ENCODE data around the gene ARHGAP6.
A peak's percentile ranks its signal among the peaks of the same experiment; 100 is the strongest.

Gene ARHGAP6

DNA sequence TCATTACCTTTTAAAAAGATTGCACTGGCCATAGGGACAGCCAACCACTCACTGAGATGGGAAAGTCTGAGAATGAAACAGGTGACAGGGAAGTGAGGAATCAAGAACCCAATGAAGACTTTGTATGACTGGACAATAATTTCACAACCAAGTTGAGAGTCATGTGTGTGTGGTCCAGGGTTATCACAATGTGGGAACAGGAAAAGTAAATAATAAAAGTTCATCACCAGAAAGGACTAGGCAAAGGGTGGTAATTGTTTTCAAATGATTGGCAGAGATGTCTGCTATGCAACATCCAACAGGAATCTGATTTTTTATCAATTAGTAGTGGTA, 243.2 kb downstream of the ARHGAP6 start:
- DNase-seq = no peak

DNA sequence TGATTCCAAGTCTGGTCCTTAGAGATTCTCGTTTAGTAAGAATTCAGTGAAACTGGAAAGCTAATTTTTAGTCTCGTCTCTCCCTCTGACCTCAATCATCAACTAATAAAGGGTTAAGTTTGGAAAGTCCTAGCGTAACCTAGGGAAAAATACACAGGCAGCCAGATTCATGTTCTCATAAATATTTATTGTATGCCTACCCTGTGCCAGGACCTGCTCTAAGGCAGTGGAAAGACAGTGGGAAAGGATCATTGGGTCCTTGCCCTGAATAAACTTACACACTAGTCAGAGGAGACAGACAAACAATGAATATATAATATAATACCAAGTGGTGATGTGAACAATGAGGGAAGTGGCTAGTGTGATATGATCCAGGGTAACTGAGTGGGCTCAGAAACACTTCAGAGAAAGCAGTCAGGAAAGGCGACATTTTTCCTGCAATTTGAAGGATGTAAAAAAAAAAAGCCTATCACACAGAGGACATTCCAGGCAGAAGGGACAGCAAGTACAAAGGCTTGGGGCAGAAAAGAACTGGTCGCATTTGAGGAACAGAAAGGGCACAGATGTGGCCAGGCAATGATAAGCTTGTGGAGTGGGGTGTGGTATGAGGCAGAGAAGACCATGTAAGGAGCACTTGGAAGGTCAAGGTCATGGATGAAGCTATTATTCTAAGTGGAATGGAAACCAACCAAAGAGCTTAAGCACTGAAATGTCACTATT, 243.8 kb downstream of the ARHGAP6 start:
- no peak for DNase-seq

DNA sequence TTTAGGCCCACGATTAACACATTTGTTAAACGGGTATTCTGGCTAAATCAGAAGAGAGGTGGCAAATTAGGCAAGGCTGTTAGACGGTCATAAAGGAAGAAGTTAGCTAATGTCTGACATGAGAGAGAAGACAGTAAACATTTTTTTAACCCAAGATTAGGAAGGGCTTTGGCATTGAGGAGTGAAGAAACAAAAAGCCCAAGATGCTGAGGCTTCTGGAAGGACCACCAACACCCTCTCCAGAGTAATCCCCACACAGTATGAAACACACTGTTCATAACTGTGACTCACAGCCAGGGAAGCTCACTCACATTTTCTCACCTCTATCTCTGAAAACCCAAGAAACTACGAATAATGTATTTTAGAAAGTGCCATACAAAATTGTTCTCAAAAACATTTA, 244.9 kb downstream of the ARHGAP6 start:
- no peak for DNase-seq

DNA sequence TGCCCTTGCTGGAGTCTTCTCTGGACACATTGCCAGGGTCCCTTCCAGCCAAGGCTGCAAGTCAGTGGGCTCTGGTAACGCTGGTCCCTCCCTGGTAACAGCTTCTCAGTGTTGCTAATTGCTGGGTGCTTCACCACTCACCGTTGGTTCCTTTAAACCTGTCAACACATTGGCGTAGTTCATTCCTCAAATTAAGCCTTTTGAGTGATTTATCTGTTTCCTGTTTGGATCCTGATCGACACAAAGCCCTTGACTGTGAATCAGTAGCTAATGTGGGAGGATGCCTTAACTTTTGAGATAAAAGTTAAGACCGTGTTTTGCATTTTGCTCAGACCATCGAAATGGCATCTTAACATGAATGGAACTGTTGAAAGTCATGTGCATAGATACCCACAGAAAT, 246.6 kb downstream of the ARHGAP6 start:
- DNase-seq = no peak

DNA sequence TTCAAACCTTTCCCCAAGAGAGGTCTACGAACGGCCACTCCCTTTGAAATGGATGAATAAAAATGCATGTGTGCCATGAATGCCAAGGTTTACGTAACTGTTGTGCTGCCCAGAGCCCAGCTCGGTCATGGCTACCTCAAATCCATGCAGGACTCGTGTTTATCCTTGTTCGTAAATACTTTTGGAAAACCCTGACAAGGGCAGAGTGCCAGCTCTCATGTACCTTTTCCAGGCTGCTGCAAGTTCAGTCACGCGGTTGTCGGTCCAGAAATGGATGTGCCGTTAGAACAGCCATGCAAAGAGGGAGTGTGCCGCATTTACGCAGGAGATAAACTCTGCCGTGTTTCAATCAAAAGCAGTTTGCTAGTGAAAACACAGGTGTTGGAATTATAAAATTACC, 249.1 kb downstream of the ARHGAP6 start:
- no peak for DNase-seq

DNA sequence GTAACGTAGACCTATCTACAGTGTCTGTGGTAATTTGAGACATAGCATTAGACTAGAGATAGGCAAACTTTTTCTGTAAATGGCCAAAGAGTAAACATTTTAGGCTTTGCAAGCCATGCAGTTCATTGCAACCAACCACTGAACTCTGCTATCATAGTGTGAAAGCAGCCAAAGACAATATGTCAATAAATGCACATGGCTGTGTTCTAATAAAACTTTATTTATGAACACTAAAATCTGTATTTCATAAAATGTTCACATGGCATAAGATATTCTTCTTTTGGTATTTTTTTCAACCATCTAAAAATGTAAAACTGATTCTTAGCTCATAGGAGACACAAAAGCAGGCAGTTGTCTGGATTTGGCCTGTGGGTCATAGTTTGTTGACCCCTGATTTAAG, 251.6 kb downstream of the ARHGAP6 start:
- DNase-seq = no peak

DNA sequence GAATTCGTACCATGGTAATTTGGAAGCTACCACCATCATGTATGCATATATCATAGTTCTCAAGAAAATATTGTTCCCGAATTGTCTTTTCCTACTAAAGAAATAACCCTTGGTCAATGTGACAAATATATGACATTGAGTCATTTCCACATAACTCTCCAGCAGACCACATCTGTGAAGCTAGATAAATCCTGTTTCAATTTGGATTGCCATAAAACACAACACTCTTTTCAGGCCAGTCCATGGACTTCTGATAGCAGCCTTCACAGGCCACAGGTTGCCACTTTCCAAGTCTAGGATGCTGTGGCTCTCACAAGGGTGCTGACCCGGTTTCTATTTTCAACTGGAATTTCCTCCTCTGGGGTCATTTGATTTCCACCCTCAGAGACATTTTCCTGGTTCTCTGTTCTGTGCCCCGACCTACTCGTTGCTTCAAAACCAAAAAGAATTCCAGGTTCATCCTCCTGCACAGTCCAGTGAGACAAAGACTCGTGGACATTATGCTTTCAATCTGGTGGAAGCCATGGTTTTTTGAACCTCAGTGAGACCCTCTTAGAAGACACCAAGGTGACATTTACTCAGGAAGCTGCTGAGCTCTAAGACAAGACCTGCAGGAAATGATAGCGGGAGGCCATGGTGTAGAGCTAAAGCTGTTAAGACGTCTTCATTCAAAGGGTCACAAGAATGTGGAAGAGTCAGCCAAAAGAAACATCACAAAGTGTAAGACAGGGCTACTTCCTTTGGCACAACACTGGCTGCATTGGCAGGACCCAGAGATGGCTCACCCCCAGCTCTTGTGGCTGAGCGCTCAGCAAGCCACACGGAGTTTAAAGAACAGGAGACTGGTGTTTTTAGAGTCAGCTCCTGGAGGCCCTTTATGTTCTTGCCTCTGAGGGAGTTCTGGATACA, 252.8 kb downstream of the ARHGAP6 start:
- DNase-seq = no peak

DNA sequence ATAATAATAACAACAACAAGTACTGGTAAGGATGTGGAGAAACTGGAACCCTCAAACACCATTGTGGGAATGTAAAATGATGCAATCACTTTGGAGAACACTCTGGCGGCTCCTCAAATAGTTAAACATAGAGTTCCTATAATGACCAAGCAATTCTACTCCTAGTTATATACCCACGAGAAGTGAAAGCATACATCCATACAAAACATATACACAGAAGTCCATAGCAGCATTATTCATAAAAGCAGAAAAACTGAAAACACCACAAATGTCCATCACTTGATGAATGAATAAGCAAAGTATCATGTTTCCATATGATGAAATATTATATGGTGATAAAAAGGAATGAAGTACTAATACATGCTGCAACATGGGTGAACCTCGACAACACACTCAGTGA, 255.8 kb downstream of the ARHGAP6 start:
- DNase-seq = no peak

DNA sequence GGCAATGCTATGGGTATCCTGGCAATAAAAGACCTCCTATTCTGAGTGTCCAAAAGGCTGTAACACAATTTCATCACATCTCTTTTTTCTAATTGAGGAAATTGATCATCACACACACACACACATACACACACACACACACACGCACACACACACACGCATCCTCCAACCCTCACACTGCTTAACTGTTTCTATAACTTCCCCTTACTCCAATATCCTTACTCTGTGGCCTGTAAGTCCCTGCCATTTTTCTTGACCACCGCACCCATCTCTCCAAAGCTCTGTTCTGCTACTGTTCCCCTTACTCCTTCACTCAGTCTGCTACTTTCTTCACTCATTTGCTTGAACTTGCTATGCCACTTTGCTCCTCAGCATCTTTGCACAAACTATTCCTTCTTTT, 256.9 kb downstream of the ARHGAP6 start:
- DNase-seq = no peak

DNA sequence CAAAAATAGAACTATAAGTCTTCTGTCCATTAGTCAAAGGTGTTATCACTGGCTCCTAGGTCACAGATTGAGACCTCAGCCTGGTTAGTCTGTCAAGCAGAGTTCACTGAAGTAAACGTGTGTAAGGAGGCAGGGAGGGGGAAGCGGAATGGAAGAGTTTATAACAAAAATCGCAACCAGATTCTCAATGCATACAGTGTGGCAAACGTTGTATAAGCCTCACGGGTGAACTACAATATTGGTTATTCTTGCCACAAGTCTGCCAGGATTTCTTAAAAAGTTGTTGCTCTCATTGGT, 257.7 kb downstream of the ARHGAP6 start:
- DNase-seq = no peak

DNA sequence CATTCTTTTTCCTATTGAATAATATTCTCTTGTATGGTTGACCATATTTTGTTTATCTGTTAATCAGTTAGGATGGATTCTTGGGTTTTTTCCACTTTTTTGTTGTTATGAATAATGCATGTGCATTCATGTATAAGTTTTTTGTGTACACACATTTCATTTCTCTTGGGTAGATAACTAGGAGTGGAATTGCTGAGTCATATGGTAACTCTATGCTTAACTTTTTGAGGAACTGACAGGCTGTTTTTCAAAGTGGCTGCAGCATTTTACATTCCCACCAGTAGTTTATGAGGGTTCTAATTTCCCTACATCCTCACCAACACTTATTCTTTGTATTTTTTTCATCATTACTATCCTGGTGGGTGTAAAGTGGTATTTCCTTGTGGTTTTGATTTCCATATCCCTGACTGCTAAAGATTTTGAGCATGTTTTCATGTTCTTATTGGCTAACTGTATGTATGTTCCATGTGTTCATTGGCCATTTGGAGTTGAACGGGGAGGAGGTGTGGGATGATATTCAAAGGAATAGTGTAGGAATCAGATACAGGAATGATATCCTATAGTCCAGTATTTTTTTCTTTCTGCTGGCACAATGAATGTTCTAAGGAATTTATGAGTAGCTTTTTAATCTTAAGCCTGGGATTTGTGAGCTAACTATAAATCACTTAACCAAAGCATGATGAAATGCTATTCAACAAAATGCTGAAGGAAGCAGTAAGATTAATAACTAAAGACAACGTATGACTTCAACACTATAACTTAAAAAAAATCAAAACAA, 258.2 kb downstream of the ARHGAP6 start:
- peak in 1 of 2 experiments; percentile 1 for DNase-seq

DNA sequence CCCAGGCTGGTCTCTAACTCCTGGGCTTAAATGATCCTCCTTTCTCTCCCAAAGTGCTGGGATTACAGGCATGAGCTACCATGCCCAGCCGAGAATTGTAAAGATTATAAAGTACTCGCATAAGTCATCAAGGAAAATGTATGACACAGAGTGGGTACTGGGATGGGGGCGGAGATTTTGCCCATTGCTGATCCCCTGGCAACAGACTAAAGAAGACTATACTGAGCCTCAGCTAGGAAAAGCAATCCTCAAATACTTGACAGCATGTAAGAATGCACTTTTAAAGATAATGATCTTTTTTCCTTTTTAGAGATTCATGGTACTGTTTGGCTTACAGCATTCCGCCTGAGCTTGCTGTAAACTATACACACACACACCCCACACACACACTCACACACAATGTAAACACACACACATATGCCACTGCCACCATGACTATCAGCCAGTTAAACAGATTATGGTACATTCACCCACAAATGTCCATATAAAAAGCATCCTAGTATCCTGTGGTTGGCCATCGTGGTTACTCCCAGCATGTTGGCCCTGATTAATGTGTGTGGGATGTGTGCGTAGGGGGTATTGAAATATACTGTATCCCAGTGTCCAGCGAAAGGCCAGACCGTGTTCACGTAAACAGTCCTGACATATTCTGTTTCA, 259.5 kb downstream of the ARHGAP6 start:
- no peak for DNase-seq

DNA sequence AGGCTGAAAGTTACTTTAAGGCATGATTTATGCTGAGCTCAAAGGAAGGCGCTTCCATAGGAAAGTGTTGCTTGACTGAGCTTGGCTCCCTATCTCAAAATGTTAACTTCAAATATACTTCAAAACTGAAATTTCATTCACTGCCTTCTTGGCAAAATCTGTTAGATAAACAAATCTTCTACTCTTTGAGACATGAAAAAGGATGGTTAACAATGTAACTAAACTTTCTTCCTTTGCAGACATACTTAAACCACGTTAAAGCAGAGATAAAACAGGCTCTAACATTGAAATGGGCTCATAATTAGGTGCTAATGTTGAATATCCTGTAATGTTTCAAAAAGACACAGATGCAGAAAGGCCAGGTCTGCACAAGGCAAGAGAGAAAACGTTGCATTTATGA, 262.1 kb downstream of the ARHGAP6 start:
- DNase-seq = no peak

DNA sequence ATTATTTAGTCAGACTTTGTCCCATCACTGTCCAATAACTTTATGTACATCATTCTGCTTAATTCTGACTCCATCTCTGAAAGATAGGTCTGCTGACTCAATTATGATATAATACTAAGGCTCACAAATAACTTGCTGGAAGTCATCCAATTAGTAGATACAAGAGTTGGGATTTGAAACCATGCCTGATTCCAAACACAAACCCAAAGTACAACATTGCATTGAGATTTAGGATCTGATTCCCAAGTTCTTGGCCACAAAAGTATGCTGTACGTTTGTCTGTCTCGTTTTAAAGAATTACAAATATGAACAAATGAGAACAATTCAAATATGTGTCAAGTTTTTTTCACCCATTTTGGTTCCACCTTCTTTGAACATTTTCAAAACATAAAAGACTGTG, 263.8 kb downstream of the ARHGAP6 start:
- no peak for DNase-seq

DNA sequence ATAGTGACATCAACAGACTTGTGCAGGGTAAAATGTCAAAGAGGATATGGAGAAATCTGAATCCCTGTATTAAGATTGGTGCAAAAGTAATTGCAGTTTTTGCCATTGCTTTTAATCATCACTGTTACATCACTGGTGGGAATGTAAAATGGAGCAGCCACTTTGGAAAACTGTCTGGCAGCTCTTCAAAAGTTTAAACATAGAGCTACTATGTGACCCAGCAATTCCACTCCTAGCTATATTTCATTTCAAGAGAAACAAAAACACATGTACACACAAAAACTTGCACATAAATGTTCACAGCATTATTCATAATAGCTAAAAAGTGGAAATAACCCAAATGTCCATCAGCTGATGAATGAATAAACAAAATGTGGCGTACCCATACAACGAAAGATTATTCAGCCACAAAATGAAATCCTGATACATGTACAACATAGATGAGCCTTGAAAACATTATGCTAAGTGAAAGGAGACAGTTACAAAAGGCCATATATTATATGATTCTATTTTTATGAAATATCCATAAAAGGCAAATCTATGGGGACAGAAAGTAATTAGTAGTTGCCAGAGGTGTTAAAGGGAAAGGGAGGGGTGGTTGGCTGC, 266.1 kb downstream of the ARHGAP6 start:
- no peak for DNase-seq

DNA sequence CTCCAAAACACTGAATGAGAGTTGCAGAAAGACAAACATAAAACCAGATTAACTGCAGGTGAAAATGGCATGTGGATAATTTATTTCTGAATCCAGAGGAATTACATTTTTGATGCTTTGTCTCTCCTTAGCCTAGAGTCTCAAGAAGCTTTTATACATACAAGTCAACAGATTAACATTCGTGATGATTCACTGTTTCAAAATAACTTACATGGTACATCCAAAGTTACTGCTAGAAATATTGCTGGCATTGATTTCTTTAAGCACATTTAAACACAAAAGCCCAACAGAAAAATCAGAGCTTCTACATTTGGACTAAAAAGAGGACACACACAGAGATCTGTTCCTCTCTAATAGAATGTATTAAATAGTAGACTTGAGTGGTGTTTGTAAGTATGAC, 266.9 kb downstream of the ARHGAP6 start:
- DNase-seq = no peak

DNA sequence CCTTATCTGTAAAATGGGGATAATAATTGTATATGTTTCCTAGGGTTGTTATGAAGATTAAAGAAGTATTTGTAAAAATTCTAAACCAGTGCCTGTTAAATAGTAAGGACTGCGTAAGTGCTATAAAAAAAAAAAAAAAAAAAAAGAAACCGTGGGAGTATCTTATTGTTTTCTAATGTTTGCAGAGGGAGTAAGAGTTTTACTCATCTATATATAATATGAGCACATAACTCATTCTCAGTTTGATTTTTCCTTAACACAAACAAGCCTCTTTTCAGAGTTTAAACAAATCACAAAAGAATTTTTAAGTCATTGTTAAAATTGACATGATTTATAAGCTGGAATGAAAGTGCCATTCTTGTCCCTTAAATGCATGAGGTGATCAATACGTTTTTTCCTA, 267.6 kb downstream of the ARHGAP6 start:
- DNase-seq = no peak

DNA sequence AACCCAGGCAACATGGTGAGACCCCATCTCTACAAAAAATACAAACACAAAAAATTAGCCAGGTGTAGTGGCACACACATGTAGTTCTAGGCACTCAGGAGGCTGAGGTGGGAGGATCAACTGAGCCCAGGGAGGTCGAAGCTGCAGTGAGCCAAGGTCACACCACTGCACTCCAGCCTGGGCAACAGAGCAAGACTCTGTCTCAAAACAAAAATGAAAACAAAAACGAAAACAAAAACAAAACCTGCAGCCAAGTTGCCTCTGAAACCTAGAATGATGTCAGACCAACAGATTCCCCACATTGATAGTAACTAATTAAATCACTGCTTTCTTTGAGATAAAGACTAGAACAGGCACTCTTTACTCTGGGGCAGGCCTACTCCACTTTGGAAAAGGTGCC, 268.0 kb downstream of the ARHGAP6 start:
- DNase-seq = no peak

DNA sequence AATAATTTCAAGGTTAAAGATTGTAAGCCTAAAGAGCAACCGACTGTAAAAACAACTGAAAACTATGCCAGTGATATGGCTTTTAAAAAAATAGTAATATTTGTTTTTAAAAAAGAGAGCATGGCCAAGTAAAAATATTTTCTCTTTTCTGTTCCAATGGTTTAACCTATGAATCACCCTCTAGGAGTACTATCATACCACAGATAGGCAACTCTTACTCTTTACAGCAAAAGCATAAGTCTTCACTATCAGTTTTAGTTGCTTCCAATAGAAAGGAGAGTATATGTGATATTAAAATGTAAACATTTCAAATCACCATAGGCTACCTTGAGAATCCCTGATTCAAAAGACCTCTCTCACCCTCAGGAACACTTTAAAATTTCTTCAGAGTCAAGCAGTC, 269.9 kb downstream of the ARHGAP6 start:
- no peak for DNase-seq

DNA sequence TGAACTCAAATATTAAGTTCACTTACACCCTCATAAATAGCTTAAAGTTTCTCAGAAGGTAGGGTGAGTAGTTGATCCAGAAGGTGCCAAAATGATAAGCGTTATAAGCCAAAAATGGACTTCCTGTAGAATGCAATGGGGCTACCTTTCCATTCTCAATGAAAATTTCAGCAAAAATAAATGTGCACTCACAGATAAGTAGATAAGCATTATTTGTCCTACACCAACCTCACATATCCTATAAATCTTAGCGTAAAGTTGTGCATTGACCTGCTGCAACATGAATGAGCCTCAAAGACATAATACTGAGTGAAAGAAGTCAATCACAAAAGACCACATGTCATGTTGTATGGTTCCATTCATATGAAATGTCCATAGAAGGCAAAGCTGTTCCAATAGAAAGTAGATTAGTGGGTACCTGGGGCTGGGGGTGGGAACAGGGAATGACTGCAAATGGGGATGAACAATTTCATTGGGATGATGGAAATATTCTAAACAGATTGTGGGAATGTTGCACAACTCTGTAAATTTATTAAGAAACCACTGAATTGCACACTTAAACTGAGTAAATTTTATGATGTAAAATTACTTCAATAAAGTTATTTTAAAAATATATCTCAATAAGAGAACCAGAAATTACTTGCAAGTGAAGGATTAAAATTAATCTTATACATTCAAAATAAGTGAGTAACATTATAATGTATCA, 271.6 kb downstream of the ARHGAP6 start:
- DNase-seq = no peak

DNA sequence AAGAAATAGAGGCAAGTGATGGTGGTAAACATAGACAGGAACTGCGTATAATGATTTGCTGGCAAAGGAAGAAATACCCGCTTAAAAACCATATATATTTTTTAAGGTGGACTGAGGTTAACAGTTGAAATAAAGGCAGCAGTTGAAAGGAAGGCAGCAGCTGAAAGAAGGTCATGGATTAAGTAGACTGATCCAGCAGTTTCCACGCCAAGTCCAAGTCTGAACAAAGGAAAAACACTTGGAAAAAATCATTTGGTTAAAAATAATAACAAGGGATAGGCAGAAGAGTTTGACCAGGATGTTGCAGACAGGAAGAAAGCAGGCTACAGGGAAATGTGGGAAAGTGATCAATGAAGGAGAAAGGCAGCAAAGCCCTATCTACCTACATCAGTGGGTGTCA, 278.9 kb downstream of the ARHGAP6 start:
- DNase-seq = no peak

DNA sequence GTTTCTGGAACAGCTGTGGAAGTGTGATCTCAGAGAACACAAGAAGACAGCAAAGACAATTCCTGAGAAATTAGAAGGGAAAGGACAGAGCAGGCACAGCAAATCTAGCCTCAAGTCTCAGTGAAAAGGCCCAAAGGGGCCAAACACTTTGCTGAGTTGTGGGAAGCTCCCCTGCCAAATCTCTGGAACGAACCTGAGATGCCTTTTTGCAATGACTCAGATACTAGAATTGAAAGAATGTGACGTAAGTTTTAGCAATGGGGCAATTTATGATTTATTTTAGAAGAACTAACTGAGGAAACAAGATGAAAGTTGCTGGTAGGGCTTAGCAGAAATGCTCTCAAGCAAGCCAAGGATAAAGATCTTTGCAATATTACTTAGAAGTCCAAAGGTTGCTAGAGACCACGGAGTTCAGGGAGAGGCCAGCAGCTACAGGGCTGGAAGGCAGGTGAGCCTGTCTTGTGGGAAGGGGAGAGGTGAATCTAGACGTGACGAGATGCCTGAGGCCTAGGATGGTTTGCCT, 279.7 kb downstream of the ARHGAP6 start:
- DNase-seq = no peak
